ENCODE results near the gene OR52E2.

Gene OR52E2

GRCh38 chr11:5046754-5047330 lies 12.6 kb downstream of the OR52E2 start:
- DNase-seq (ENCODE audit: low spot score in 2 of 2): no peak
- Histone ChIP-seq H3K9me3 (no peaks in the 10 kb centered on the region), H3K4me3 (no peak overlapping the region), H3K36me3 (replicated peaks) (no peaks in the 10 kb centered on the region), H3K4me1 (no peaks in the 10 kb centered on the region), H3K27me3 (ENCODE audit: low read depth) (no peaks in the 10 kb centered on the region)
- in situ Hi-C loops (cut with MboI; ENCODE audit: low sequenced_read_pairs): no loop called here

GRCh38 chr11:5046226-5046625 lies 13.2 kb downstream of the OR52E2 start, which contains the start of gene OR52J3:
Gene OR52J3 (plus strand): TSS chr11:5046526. CDS start chr11:5046526, 0 bp downstream.
- in situ Hi-C loops (cut with MboI; ENCODE audit: low sequenced_read_pairs): no loop called here
- no peak for DNase-seq (ENCODE audit: low spot score in 2 of 2)

GRCh38 chr11:5043380-5043779 lies 16.0 kb downstream of the OR52E2 start:
- H3K4me1 ChIP-seq: no peaks in the 10 kb centered on the region
- no peak for DNase-seq (ENCODE audit: low spot score in 2 of 2)
- H3K36me3 ChIP-seq (replicated peaks): no peaks in the 10 kb centered on the region
- no peak overlapping the region for H3K4me3 ChIP-seq
- in situ Hi-C loops (cut with MboI; ENCODE audit: low sequenced_read_pairs): no loop called here
- no peaks in the 10 kb centered on the region for H3K9me3 ChIP-seq
- no peaks in the 10 kb centered on the region for H3K27me3 ChIP-seq (ENCODE audit: low read depth)

More at GRCh38 chr11:5046226-5046625, 13.2 kb downstream of the OR52E2 start, which contains the start of gene OR52J3:
- Histone ChIP-seq H3K9me3 (no peaks in the 10 kb centered on the region), H3K4me3 (no peak within 1 kb of the TSS), H3K4me1 (no peaks in the 10 kb centered on the region), H3K27me3 (ENCODE audit: low read depth) (no peaks in the 10 kb centered on the region), H3K36me3 (replicated peaks) (no peaks in the 10 kb centered on the region)

- Histone ChIP-seq H3K36me3 (replicated peaks) (no peaks in the 10 kb centered on the region), H3K9me3 (no peaks in the 10 kb centered on the region), H3K4me1 (no peaks in the 10 kb centered on the region), H3K27me3 (ENCODE audit: low read depth) (no peaks in the 10 kb centered on the region), H3K4me3 (no peak overlapping the region)
- in situ Hi-C loops (cut with MboI; ENCODE audit: low sequenced_read_pairs): no loop called here
- no peak for DNase-seq (ENCODE audit: low spot score in 2 of 2)
Measured at GRCh38 chr11:5042091-5042490, 17.3 kb downstream of the OR52E2 start.

GRCh38 chr11:5040876-5041275 lies 18.6 kb downstream of the OR52E2 start:
- in situ Hi-C loops (cut with MboI; ENCODE audit: low sequenced_read_pairs): no loop called here

GRCh38 chr11:5038341-5038740 lies 21.1 kb downstream of the OR52E2 start:
- Histone ChIP-seq H3K27me3 (ENCODE audit: low read depth) (no peaks in the 10 kb centered on the region), H3K9me3 (no peaks in the 10 kb centered on the region), H3K4me1 (no peaks in the 10 kb centered on the region), H3K36me3 (replicated peaks) (no peaks in the 10 kb centered on the region), H3K4me3 (no peak overlapping the region)
- no peak for DNase-seq (ENCODE audit: low spot score in 2 of 2)
- in situ Hi-C loops (cut with MboI; ENCODE audit: low sequenced_read_pairs): no loop called here

More at GRCh38 chr11:5040876-5041275, 18.6 kb downstream of the OR52E2 start:
- Histone ChIP-seq H3K36me3 (replicated peaks) (no peaks in the 10 kb centered on the region), H3K4me1 (no peaks in the 10 kb centered on the region), H3K9me3 (no peaks in the 10 kb centered on the region), H3K4me3 (no peak overlapping the region), H3K27me3 (ENCODE audit: low read depth) (no peaks in the 10 kb centered on the region)
- no peak for DNase-seq (ENCODE audit: low spot score in 2 of 2)

- Histone ChIP-seq H3K4me1 (no peaks in the 10 kb centered on the region), H3K9me3 (no peaks in the 10 kb centered on the region), H3K4me3 (no peak overlapping the region), H3K27me3 (ENCODE audit: low read depth) (no peaks in the 10 kb centered on the region), H3K36me3 (replicated peaks) (no peaks in the 10 kb centered on the region)
- in situ Hi-C loops (cut with MboI; ENCODE audit: low sequenced_read_pairs): no loop called here
- DNase-seq (ENCODE audit: low spot score in 2 of 2): no peak
Measured at GRCh38 chr11:5037926-5038325, 21.5 kb downstream of the OR52E2 start.

GRCh38 chr11:5036669-5037068 lies 22.8 kb downstream of the OR52E2 start:
- no peaks in the 10 kb centered on the region for H3K36me3 ChIP-seq (replicated peaks)
- no peaks in the 10 kb centered on the region for H3K9me3 ChIP-seq
- in situ Hi-C loops (cut with MboI; ENCODE audit: low sequenced_read_pairs): no loop called here
- no peak overlapping the region for H3K4me3 ChIP-seq
- no peak for DNase-seq (ENCODE audit: low spot score in 2 of 2)
- no peaks in the 10 kb centered on the region for H3K4me1 ChIP-seq
- H3K27me3 ChIP-seq (ENCODE audit: low read depth): no peaks in the 10 kb centered on the region

GRCh38 chr11:5021996-5022395 lies 37.4 kb downstream of the OR52E2 start:
- Histone ChIP-seq H3K9me3 (no peaks in the 10 kb centered on the region), H3K4me3 (no peak overlapping the region), H3K4me1 (no peaks in the 10 kb centered on the region), H3K36me3 (replicated peaks) (no peaks in the 10 kb centered on the region), H3K27me3 (ENCODE audit: low read depth) (no peaks in the 10 kb centered on the region)
- DNase-seq (ENCODE audit: low spot score in 2 of 2): no peak
- in situ Hi-C loops (cut with MboI; ENCODE audit: low sequenced_read_pairs): no loop called here

GRCh38 chr11:5013012-5013411 lies 46.4 kb downstream of the OR52E2 start:
- Histone ChIP-seq H3K9me3 (no peaks in the 10 kb centered on the region), H3K4me3 (no peak overlapping the region), H3K27me3 (ENCODE audit: low read depth) (no peaks in the 10 kb centered on the region), H3K4me1 (no peaks in the 10 kb centered on the region), H3K36me3 (replicated peaks) (no peaks in the 10 kb centered on the region)
- DNase-seq (ENCODE audit: low spot score in 2 of 2): no peak
- in situ Hi-C loops (cut with MboI; ENCODE audit: low sequenced_read_pairs): no loop called here

GRCh38 chr11:5011254-5011653 lies 48.2 kb downstream of the OR52E2 start:
- in situ Hi-C loops (cut with MboI; ENCODE audit: low sequenced_read_pairs): no loop called here
- no peak overlapping the region for H3K4me3 ChIP-seq
- no peak for DNase-seq (ENCODE audit: low spot score in 2 of 2)

More at GRCh38 chr11:5011254-5011653, 48.2 kb downstream of the OR52E2 start:
- Histone ChIP-seq H3K27me3 (ENCODE audit: low read depth) (no peaks in the 10 kb centered on the region), H3K36me3 (replicated peaks) (no peaks in the 10 kb centered on the region), H3K9me3 (no peaks in the 10 kb centered on the region), H3K4me1 (no peaks in the 10 kb centered on the region)

Data from HAP-1 (cell line).